CD4-positive, alpha-beta T cell treated with Interleukin-12 subunit alpha and Interleukin-12 subunit beta, for 1 hour (primary cell): Measurements from ENCODE around the gene SCN4A.
"Not testable (repeated sequence)": the region's sequence is repeated elsewhere in the genome, so short reads cannot be mapped to it uniquely, and the experiment has no call there.

Source experiments
- DNase-seq: peaks from one replicate; pipeline ENCODE4 v3.0.0-alpha.2; 2020

The SCN4A gene

GRCh38 chr17:63972796-63973195, at the start of gene SCN4A:
TSS of gene SCN4A (minus strand) at chr17:63972918. CDS start at chr17:63972841, 77 bp downstream.
- DNase-seq = no peak

GRCh38 chr17:64020056-64020766, 47.5 kb upstream of the SCN4A start, which contains the start of gene ICAM2:
TSS of gene ICAM2 (minus strand) at chr17:64020633. CDS start at chr17:64006691, 13,942 bp downstream.
- DNase-seq = peak; percentile 96

GRCh38 chr17:64019551-64019961, 46.8 kb upstream of the SCN4A start:
- DNase-seq = not testable (repeated sequence)

- peak; percentile 46 for DNase-seq
Measured at GRCh38 chr17:64017381-64017980, 44.8 kb upstream of the SCN4A start.

- no peak for DNase-seq
Measured at GRCh38 chr17:64016974-64017373, 44.3 kb upstream of the SCN4A start.

- peak; percentile 38 for DNase-seq
Measured at GRCh38 chr17:64016231-64016784, 43.6 kb upstream of the SCN4A start.

GRCh38 chr17:64015447-64015846, 42.7 kb upstream of the SCN4A start:
- DNase-seq = no peak

GRCh38 chr17:64009571-64010402, 37.1 kb upstream of the SCN4A start:
- no peak for DNase-seq

- no peak for DNase-seq
Measured at GRCh38 chr17:64008830-64009229, 36.1 kb upstream of the SCN4A start.

GRCh38 chr17:64008346-64008745, 35.6 kb upstream of the SCN4A start:
- no peak for DNase-seq

- DNase-seq = no peak
Measured at GRCh38 chr17:64007838-64008282, 35.1 kb upstream of the SCN4A start.

GRCh38 chr17:64007089-64007837, 34.5 kb upstream of the SCN4A start:
- not testable (repeated sequence) for DNase-seq

- no peak for DNase-seq
Measured at GRCh38 chr17:64006361-64007088, 33.8 kb upstream of the SCN4A start.

- no peak for DNase-seq
Measured at GRCh38 chr17:64005734-64006167, 33.0 kb upstream of the SCN4A start.

GRCh38 chr17:64004903-64005733, 32.4 kb upstream of the SCN4A start:
- no peak for DNase-seq

- no peak for DNase-seq
Measured at GRCh38 chr17:64004218-64004770, 31.6 kb upstream of the SCN4A start.

GRCh38 chr17:64003526-64004121, 30.9 kb upstream of the SCN4A start:
- no peak for DNase-seq

GRCh38 chr17:64002658-64003525, 30.2 kb upstream of the SCN4A start:
- DNase-seq = no peak
